H1 (cell line): ENCODE data around the gene NCKIPSD. TPM values are rescaled to one million over a fixed set of nuclear protein-coding genes. Genes with fewer than 3 reads are reported as not detected.

Experiments used
- CEBPB ChIP-seq: IDR thresholded peaks from 2 replicates; pipeline ENCODE4 v1.6.1; 2012; ENCODE audit warnings: low read depth, low read length
- CTBP2 ChIP-seq: IDR thresholded peaks from 2 replicates; pipeline ENCODE4 v1.7.0; 2011; ENCODE audit warnings: borderline replicate concordance, mild to moderate bottlenecking, moderate library complexity, mixed read lengths, low read length; ENCODE audit not compliant: insufficient read depth, insufficient read length
- KDM4A ChIP-seq: IDR thresholded peaks from one replicate; pipeline ENCODE4 v1.7.1; 2012; ENCODE audit warnings: low read depth, mild to moderate bottlenecking, moderate library complexity, low read length, inconsistent platforms; ENCODE audit not compliant: severe bottlenecking
- SIRT6 ChIP-seq: IDR thresholded peaks from one replicate; pipeline ENCODE4 v1.7.1; 2012; ENCODE audit warnings: low read length, inconsistent platforms
- SP1 ChIP-seq: IDR thresholded peaks from 2 replicates; pipeline ENCODE4 v1.6.1; 2011; ENCODE audit warnings: low read depth, low read length
- YY1 ChIP-seq: IDR thresholded peaks from 2 replicates; pipeline ENCODE4 v1.6.1; 2011; ENCODE audit warnings: low read depth, mild to moderate bottlenecking, low read length
- polyA plus RNA-seq, 7 experiments: library from polyadenylated mRNA; depleted of rRNA in 3 of 7; stranded (reverse) in 5 of 7; unstranded in 2 of 7; fragments of >200 nt in 5 of 7; fragments of 200-250 nt in 2 of 7; gene quantifications; 1 replicate in 5 of 7; 2 replicates in 1 of 7; 4 replicates in 1 of 7; pipeline versions ENCODE4 v1.2.1 to v1.2.3, GENCODE V29; 2011 to 2013; ENCODE audit warnings: missing spikeins in 2 of 7, mixed read lengths in 2 of 7
- total RNA-seq: library from RNA; stranded (reverse); fragmentation: NEBNext Ultra II Directional; extraction: Animal tissue kit (Norgen Biotek cat#: 25700); gene quantifications from 2 replicates; pipeline ENCODE4 v1.2.1, GENCODE V29; 2021
- TF ChIP-seq, protein P1 (sequence below): IDR thresholded peaks from 2 replicates; pipeline ENCODE4 v1.6.1; 2012; ENCODE audit warnings: inconsistent platforms
- TF ChIP-seq, protein P2 (sequence below): IDR thresholded peaks from 2 replicates; pipeline ENCODE4 v1.6.1; 2012; ENCODE audit warnings: inconsistent platforms
- TF ChIP-seq, protein P3 (sequence below), 3 experiments: IDR thresholded peaks; 1 replicate in 2 of 3; 2 replicates in 1 of 3; pipeline versions ENCODE4 v1.5.1 to v1.6.1; 2011; ENCODE audit warnings: low read length in 3 of 3, mild to moderate bottlenecking in 3 of 3, inconsistent platforms in 2 of 3, low read depth in 1 of 3, moderate library complexity in 1 of 3; ENCODE audit not compliant: insufficient read depth in 1 of 3; ENCODE audit errors: control extremely low read depth in 1 of 3

NCKIPSD gene
- total and polyA plus RNA-seq, 2 of the 8 experiments (the other 6 are each of a cell fraction or from before 2014, with no cell fraction given), result 34.7 to 91.8 TPM

DNA sequence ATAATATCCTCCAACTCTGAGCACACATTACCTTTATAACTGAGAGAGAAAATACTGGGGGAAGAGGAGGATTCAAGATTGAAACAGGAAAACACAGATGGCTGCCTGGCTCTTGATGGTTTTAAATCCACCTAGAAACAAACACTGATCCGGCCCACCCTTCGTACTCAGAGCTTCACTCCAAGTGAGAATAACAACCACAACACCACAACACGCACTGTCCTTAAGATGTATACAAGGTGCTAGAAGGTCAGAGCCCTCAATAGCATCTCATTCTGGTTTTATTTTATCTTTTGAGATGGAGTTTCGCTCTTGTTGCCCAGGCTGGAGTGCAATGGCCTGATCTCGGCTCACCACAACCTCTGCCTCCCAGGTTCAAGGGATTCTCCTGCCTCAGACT, 21.4 kb upstream of the NCKIPSD start (continued):
- TF ChIP-seq, protein P1, sequence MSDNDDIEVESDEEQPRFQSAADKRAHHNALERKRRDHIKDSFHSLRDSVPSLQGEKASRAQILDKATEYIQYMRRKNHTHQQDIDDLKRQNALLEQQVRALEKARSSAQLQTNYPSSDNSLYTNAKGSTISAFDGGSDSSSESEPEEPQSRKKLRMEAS, result no peak
- TF ChIP-seq, protein P2, sequence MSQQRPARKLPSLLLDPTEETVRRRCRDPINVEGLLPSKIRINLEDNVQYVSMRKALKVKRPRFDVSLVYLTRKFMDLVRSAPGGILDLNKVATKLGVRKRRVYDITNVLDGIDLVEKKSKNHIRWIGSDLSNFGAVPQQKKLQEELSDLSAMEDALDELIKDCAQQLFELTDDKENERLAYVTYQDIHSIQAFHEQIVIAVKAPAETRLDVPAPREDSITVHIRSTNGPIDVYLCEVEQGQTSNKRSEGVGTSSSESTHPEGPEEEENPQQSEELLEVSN, result no peak
- TF ChIP-seq SIRT6, result no peak
- no peak for TF ChIP-seq KDM4A
- no peak for TF ChIP-seq CEBPB
- TF ChIP-seq, protein P3, sequence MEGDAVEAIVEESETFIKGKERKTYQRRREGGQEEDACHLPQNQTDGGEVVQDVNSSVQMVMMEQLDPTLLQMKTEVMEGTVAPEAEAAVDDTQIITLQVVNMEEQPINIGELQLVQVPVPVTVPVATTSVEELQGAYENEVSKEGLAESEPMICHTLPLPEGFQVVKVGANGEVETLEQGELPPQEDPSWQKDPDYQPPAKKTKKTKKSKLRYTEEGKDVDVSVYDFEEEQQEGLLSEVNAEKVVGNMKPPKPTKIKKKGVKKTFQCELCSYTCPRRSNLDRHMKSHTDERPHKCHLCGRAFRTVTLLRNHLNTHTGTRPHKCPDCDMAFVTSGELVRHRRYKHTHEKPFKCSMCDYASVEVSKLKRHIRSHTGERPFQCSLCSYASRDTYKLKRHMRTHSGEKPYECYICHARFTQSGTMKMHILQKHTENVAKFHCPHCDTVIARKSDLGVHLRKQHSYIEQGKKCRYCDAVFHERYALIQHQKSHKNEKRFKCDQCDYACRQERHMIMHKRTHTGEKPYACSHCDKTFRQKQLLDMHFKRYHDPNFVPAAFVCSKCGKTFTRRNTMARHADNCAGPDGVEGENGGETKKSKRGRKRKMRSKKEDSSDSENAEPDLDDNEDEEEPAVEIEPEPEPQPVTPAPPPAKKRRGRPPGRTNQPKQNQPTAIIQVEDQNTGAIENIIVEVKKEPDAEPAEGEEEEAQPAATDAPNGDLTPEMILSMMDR (IDR thresholded peaks at IDR 0.05; ENCODE audit: control extremely low read depth in 1 of 3, insufficient read depth in 1 of 3, low read depth in 1 of 3, low read length in 3 of 3), result no peak
- no peak for TF ChIP-seq YY1
- no peak for TF ChIP-seq SP1
- no peak for TF ChIP-seq CTBP2
